Activated T-cell treated with anti-CD3 and anti-CD28 coated beads, Interleukin-2, amount 50 U/mL, for 24 hours (primary cell): ENCODE measurements around the gene RGPD6.
"Not testable (repeated sequence)": the region's sequence is repeated elsewhere in the genome, so short reads cannot be mapped to it uniquely, and the experiment has no call there.

Source experiments
- DNase-seq: peaks from one replicate; pipeline ENCODE4 v3.0.0-alpha.2; 2020
- H3K27ac Mint-ChIP-seq: 2 replicates; pipeline ENCODE4 v1.8.0; 2020; ENCODE audit warnings: mild to moderate bottlenecking, mixed read lengths
- H3K27me3 Mint-ChIP-seq: 2 replicates; pipeline ENCODE4 v1.8.0; 2020; ENCODE audit warnings: mixed read lengths
- H3K36me3 Mint-ChIP-seq: 2 replicates; pipeline ENCODE4 v1.8.0; 2020; ENCODE audit warnings: low read depth, mixed read lengths
- H3K4me1 Mint-ChIP-seq: 2 replicates; pipeline ENCODE4 v1.8.0; 2020; ENCODE audit warnings: low read depth, mixed read lengths
- H3K4me3 Mint-ChIP-seq: 2 replicates; pipeline ENCODE4 v1.8.0; 2020; ENCODE audit warnings: mild to moderate bottlenecking, moderate library complexity, mixed read lengths
- H3K9me3 Mint-ChIP-seq: 2 replicates; pipeline ENCODE4 v1.8.0; 2020; ENCODE audit warnings: mixed read lengths

Gene RGPD6

GRCh38 chr2:110576763-110577416 lies at the start of gene RGPD6:
Gene RGPD6 (minus strand): TSS chr2:110577222. CDS start chr2:110577024, 198 bp downstream.
- H3K4me3 Mint-ChIP-seq, H3K27me3 Mint-ChIP-seq, H3K27ac Mint-ChIP-seq, H3K9me3 Mint-ChIP-seq, H3K36me3 Mint-ChIP-seq, H3K4me1 Mint-ChIP-seq, DNase-seq: not testable (repeated sequence)

- DNase-seq, H3K36me3 Mint-ChIP-seq, H3K9me3 Mint-ChIP-seq, H3K27me3 Mint-ChIP-seq, H3K4me1 Mint-ChIP-seq, H3K27ac Mint-ChIP-seq, H3K4me3 Mint-ChIP-seq: not testable (repeated sequence)
These were observed 42.4 kb upstream of the RGPD6 start for GRCh38 chr2:110619326-110619939.

GRCh38 chr2:110613927-110614326 lies 36.9 kb upstream of the RGPD6 start:
- not testable (repeated sequence) for H3K27ac Mint-ChIP-seq, H3K9me3 Mint-ChIP-seq, H3K4me3 Mint-ChIP-seq, H3K27me3 Mint-ChIP-seq, H3K36me3 Mint-ChIP-seq, H3K4me1 Mint-ChIP-seq, DNase-seq

GRCh38 chr2:110610613-110611250 lies 33.7 kb upstream of the RGPD6 start:
- peak; percentile 41 for DNase-seq
- H3K27ac Mint-ChIP-seq, H3K4me3 Mint-ChIP-seq, H3K36me3 Mint-ChIP-seq, H3K27me3 Mint-ChIP-seq, H3K9me3 Mint-ChIP-seq, H3K4me1 Mint-ChIP-seq: not testable (repeated sequence)

GRCh38 chr2:110609843-110610612 lies 33.0 kb upstream of the RGPD6 start:
- not testable (repeated sequence) for H3K27me3 Mint-ChIP-seq, H3K27ac Mint-ChIP-seq, H3K4me3 Mint-ChIP-seq, H3K4me1 Mint-ChIP-seq, H3K9me3 Mint-ChIP-seq, H3K36me3 Mint-ChIP-seq
- peak; percentile 33 for DNase-seq

GRCh38 chr2:110608788-110609502 lies 31.9 kb upstream of the RGPD6 start:
- not testable (repeated sequence) for H3K4me1 Mint-ChIP-seq, H3K36me3 Mint-ChIP-seq, H3K27me3 Mint-ChIP-seq, H3K4me3 Mint-ChIP-seq, H3K27ac Mint-ChIP-seq, DNase-seq, H3K9me3 Mint-ChIP-seq

GRCh38 chr2:110605057-110605456 lies 28.0 kb upstream of the RGPD6 start:
- DNase-seq, H3K36me3 Mint-ChIP-seq, H3K27ac Mint-ChIP-seq, H3K4me3 Mint-ChIP-seq, H3K27me3 Mint-ChIP-seq, H3K4me1 Mint-ChIP-seq, H3K9me3 Mint-ChIP-seq: not testable (repeated sequence)

- H3K27ac Mint-ChIP-seq, H3K27me3 Mint-ChIP-seq, DNase-seq, H3K4me1 Mint-ChIP-seq, H3K36me3 Mint-ChIP-seq, H3K4me3 Mint-ChIP-seq, H3K9me3 Mint-ChIP-seq: not testable (repeated sequence)
These were observed 27.0 kb upstream of the RGPD6 start for GRCh38 chr2:110603917-110604591.

GRCh38 chr2:110602139-110602538 lies 25.1 kb upstream of the RGPD6 start:
- not testable (repeated sequence) for H3K9me3 Mint-ChIP-seq, H3K4me3 Mint-ChIP-seq, H3K27me3 Mint-ChIP-seq, DNase-seq, H3K4me1 Mint-ChIP-seq, H3K27ac Mint-ChIP-seq, H3K36me3 Mint-ChIP-seq

GRCh38 chr2:110591973-110592372 lies 15.0 kb upstream of the RGPD6 start:
- H3K4me1 Mint-ChIP-seq, H3K36me3 Mint-ChIP-seq, H3K27me3 Mint-ChIP-seq, H3K9me3 Mint-ChIP-seq, DNase-seq, H3K4me3 Mint-ChIP-seq, H3K27ac Mint-ChIP-seq: not testable (repeated sequence)

- not testable (repeated sequence) for H3K27me3 Mint-ChIP-seq, H3K36me3 Mint-ChIP-seq, H3K4me1 Mint-ChIP-seq, H3K4me3 Mint-ChIP-seq, H3K9me3 Mint-ChIP-seq, DNase-seq, H3K27ac Mint-ChIP-seq
These were observed 12.8 kb upstream of the RGPD6 start for GRCh38 chr2:110589677-110590330.

- not testable (repeated sequence) for H3K4me3 Mint-ChIP-seq, H3K27ac Mint-ChIP-seq, H3K27me3 Mint-ChIP-seq, H3K9me3 Mint-ChIP-seq, DNase-seq, H3K4me1 Mint-ChIP-seq, H3K36me3 Mint-ChIP-seq
These were observed 11.5 kb upstream of the RGPD6 start for GRCh38 chr2:110588520-110588919.

GRCh38 chr2:110579216-110579965 lies 2.4 kb upstream of the RGPD6 start:
- not testable (repeated sequence) for H3K4me1 Mint-ChIP-seq, H3K4me3 Mint-ChIP-seq, H3K27ac Mint-ChIP-seq, H3K27me3 Mint-ChIP-seq, H3K36me3 Mint-ChIP-seq, DNase-seq, H3K9me3 Mint-ChIP-seq
